HG03039 (cell line): ENCODE data around the gene PLXDC1.
"Not testable (repeated sequence)": the region's sequence is repeated elsewhere in the genome, so short reads cannot be mapped to it uniquely, and the experiment has no call there.

Experiments
- ATAC-seq: cut with Tn5 transposase; IDR thresholded peaks from one replicate; pipeline ENCODE4 v1.9.1; 2021; ENCODE audit warnings: mild to moderate bottlenecking, moderate library complexity; ENCODE audit not compliant: unreplicated experiment

PLXDC1 gene

DNA sequence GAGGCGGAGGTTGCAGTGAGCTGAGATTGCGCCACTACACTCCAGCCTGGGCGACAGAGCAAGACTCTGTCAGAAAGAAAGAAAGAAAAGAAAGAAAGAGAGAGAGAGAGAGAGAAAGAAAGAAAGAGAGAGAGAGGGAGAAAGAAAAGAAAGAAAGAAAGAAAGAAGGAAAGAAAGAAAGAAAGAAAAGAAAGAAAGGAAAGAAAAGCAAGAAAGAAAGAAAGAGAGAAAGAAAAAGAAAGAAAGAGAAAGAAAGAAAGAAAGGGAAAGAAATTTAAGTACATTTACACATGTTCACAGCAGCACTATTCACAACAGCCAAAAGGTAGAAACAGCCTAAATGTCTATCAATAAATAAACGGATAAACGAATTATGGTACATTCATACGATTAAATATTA lies 21.9 kb downstream of the PLXDC1 start:
- not testable (repeated sequence) for ATAC-seq

DNA sequence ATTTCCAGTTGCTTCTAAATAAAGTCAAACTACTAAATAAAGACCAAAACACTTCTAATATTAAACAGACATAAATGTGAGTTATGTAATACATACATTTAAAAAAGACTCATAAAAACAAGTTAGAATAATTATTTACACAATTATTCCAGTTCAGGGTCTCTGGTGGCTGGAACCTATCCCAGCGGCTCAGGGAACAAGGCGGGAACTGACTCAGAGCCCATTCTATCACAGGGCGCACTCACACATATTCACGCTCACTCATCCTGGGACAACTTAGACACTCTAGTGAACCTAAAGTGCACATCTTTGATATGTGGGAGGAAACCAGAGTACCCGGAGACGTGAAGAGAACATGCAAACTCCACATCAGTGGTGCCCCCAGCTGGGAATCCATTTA lies 25.0 kb downstream of the PLXDC1 start:
- ATAC-seq = no peak

DNA sequence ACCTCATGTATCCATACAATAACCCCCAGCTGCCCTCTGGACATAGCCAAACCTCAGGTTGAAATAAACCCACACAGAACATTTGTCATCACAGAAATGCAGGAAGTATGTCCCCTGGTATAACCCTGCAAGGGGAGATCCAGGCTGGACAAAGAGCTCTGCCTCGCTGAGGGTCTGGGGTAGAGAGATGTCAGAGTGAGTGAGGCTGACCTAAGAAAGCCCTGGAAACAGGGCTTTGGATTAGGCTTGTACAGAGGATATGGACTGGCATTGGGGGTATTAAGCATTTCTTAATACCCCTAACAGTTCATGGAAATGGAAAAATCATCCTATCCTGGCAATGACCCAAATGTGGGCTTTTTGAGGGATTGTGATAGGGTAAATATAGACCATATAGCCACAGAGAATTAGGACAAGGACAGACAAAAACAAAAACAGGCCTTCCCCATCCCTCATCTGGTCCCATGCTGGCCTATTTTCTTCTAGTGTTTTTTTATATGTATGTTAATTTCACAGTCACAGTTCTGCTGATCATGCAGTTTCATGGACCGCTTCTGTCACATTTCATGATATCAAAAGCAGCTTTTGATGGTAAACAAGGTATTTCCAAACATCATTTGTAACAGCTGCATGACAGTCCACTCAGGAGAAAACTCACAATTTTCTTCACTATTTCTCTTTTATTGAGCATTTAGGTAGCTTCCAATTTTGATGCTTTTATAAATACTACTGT lies 26.1 kb downstream of the PLXDC1 start:
- no peak for ATAC-seq

DNA sequence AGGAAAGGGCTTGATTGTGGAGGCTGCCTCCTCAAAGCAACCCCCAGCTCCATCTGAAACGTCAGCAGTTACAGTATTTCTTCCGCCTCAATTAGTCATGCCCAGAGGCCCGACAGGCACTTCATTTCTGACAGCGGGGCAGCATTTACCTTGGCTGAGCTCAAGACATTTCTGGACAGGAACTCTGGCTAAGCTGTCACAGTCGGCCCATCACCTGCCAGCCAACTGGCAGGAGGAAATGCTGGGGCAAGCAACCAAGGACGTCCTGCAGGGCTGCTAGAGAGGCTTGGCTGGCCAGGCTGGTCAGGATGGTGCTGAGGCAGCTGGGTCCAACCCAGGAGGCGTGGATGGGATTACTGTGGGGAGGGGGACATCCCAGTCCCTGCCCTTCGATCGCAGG lies 27.8 kb downstream of the PLXDC1 start:
- no peak for ATAC-seq

DNA sequence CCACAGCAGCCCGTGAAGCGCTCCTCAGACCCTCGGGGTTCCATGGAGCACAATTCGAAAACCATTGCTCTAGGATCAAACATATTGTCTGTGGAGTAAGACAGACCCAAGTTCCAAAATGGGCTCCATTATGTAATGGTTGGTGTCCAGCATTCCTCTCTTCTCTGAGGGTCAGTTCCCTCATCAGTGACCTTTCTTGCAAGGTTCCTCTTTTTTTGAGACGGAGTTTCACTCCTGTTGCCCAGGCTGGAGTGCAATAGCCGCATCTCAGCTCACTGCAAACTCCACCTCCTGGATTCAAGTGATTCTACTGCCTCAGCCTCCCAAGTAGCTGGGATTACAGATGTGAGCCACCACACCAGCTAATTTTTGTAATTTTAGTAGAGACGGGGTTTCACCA lies 28.4 kb downstream of the PLXDC1 start:
- ATAC-seq = no peak

DNA sequence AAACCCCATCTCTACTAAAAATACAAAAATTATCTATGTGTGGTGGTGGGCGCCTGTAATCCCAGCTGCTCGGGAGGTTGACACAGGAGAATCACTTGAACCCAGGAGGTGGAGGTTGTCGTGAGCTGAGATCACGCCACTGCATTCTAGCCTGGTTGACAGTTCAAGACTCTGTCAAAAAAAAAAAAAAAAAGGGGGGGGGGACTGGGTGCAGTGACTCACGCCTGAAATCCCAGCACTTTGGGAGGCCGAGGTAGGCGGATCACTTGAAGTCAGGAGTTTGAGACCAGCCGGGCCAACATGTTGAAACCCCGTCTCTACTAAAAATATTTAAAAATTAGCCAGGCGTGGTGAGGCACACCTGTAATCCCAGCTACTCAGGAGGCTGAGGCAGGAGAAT lies 29.5 kb downstream of the PLXDC1 start:
- not testable (repeated sequence) for ATAC-seq

DNA sequence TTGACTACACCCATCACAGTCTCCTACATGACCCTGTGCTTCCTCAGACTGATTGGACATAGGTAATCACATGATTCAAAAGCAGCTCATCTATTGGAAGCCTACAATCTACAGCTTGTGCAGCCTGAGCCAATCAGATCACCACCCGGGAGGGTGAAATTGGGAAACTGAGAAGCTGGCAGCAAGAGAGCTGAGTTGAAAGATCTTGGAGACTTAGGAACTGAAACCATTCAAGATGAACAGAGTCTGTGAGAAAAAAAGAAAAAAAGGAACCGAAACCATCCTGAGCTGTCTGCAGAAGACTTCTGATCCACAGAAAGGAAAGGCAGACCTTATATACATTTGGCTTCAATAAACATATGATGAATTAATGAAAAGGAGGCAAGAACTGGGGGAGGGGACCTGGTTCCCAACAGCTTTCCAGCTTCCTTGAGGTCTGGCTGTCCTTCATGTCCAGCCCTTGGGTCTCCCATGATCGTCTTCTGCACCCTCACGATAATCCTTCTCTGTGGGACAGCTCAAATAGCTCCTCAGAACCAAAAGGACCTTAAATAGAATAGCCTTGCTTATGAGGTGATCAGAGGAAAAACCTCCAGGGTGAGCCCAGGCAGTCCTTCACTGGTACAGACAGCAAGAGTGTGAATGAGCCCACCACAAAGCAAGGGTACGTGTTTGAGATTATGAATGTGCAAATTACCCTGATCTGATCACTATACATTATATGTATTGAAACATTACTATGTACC lies 32.6 kb downstream of the PLXDC1 start:
- no peak for ATAC-seq

DNA sequence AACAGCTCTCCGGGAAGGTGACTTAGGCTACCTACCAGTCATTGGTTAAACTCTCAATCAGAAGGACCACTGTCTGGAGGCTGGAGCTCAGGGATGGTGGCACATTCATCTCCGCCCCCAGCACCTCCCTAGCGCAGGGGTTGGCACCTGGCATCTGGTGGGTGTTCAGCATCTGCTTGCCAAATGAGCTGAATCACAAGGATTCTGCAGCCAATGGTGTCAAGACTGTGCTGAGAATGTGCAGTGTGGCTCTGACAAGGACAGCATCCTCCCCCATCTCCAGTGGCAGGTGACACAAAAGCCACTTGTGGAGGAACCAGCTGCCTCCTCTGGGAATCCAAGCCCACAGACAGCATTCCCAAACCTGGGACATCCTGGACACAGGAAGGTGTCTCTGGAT lies 35.2 kb downstream of the PLXDC1 start:
- no peak for ATAC-seq

DNA sequence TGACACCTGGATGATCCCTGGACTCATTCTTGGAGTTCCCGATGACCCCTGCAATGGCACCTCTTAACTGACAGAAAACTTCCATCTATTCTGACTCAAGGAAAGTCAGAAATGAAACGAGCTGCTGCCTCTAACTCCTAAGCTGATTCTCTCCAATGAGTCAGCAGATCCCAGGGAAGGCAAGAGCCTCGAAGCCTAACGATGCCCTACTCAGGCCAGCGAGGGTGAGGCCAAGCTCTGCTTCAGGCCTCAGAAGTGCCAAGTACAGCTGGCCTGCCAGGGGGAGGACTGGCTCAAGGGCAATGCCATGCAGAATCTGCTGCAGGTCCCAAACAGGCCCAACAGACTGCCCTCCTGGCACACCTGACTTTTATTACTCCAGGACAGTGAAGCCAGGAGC lies 36.3 kb downstream of the PLXDC1 start:
- ATAC-seq = no peak

DNA sequence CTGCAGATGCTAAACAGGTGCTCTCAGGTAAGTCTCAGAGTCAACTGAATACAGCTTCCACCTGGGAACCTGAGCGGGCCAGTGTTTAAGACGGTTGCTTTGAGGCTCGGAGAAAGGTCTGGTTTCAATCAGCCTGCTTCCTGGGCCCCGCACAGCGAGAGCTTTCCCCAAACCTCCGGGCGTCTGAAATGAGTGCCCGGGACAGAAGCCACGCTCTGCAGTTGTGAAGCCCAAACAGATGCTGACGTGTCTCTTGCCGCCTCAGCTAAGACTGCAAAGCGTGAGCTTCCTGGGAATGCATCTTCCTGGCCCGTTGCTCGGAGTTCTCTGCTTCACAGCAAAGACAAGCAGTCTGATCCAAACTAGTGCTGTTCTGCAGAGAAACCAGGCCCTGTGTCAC lies 36.7 kb downstream of the PLXDC1 start:
- ATAC-seq = no peak

DNA sequence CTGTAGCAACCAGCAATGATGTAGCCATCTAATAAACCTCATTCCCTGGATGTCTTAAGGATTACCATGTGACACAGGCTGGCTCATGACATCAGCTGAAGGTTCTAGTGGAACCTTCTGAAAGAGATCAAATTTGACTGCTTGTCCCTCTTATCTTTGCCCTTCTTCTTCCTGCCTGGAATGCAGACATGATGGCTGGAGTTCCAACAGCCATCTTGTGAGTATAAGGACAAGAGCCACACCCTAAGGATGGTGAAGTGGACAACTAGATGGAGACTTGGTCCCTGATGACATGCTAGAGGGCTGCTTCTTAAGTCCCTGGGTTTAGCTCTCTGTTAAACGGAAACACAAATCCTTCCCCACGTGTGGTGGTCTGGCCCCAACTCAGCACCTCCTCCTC lies 37.6 kb downstream of the PLXDC1 start:
- ATAC-seq = no peak

DNA sequence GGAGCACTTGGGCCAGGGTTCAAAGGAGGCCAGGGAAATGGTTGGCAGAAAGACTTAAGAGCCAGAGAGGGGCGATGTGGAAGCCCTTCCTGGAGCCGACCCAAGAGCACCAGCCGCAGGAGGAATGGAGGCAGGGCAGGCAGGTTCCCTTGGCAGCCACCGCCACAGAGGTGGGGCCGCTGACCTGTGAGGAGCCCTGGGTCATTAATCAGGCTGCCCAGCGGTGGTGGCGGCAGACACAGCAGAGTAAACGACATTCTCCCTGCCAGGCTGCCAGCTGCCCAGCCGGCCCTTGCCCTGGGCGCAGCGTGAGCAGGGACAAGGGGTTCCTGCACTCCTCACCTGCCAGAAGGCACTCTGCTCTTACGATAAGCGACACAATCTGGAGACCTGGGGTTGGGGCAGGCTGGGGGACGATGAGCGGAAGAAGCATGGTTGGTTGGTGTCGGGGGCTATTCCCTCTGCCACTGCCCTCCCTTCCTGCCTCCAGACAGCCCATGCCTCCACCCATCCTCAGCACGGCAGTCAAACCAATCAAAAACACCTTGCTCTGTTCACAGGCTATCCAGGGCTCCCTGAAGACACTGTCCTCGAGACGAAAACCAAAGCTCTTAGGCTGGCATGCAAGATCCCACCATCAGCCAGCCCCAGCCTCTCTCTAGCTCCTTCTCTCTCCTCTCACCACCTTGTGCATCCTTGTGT lies 40.9 kb downstream of the PLXDC1 start:
- no peak for ATAC-seq

DNA sequence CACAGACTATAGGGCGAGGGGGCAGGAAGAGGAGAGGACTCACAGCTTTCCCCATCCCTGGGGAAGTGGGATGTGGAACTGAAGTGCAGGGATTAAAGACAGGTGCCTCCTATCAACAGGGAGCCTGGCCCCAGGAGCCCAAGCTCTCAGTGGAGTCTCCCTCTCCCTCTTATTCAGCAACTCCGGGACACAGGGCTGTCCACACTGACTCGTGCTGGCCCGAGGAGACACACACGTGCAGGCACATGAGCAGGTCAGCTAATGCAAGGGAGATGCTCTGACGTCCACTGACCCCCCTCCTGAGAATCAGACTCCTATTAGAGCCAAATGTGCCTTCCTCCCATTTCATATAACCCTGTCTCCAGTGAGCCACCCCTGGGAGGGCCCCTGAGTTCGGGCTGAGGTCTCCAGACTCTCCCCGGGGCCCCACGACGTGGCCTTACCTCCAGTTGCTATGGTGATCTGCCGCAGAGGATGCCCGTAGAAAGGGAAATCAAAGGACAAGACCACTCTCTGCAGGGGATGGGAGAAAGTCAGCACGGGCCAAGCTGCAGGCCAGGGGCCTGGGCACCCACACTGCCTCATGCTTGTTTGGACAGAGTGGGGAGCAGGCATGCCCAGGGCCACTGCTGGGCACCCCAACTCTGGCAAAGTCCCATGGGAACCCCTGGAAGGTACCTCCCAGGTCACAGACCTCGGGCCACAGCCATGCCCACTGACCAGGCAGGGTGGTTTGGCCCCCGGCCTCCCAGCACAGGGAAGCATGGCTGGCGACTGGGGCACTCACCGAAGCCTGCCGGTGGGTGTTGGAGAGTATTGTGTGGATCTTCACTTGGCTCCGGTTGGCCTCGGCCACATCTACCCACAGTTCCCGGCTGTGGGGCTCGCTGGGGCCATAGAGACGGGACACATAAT lies 42.7 kb downstream of the PLXDC1 start:
- no peak for ATAC-seq

DNA sequence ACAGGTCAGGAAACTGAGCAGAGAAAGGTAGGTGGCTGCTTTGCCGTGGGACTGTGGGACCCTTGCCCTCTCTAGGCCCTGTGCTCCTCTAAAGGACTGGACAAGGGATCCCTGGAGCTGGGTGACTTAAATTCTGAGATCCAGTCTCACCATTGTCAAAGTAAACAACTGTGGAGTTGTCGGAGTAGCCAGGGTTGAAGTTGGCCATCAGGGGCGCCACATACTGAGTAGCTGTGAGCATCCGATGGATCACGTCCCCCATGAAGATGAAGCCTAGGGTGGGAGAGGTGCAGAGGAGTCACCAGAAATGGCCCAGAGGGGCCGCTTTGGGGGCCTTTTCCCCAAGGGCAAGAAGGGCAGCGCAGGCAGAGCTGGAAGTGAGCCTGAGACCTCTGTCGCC lies 43.5 kb downstream of the PLXDC1 start:
- no peak for ATAC-seq

DNA sequence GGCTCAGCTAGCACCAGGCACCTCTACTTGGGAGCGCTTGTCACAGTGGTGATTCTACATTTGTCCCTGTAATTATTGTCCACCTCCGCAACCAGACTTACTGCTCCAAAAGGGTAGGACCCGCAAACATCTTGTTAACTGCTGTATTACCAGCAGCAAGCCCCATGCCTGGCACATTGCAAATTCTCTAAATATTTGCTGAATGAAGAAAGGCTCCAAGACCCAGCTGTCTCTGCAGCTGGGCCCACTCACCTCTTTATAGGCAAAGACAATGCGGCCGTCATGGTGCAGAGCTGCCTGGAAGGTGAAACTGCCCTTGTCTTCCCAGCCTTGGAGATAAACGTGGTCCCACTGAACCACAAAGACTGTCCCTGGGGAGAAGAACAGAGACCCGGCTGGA lies 44.3 kb downstream of the PLXDC1 start:
- ATAC-seq = no peak

DNA sequence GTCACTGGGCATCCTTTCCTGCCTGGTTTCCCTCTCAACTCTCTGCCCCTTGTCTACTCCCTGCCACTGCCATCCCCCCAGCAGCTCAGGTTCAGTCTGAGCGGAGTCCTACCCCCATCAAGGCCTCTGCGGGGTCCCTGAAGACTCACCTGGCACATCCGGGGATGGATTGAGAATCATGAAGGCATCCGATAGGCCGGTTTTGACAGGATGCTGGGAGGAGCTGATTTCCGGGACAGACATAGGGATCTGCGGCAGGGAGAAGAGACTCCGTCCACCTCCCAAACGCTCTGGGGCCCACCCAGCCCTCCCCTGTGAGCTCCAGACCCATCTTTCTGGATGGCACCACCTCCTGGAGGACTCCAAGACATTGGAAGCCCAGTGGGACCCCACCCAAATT lies 45.7 kb downstream of the PLXDC1 start:
- no peak for ATAC-seq

DNA sequence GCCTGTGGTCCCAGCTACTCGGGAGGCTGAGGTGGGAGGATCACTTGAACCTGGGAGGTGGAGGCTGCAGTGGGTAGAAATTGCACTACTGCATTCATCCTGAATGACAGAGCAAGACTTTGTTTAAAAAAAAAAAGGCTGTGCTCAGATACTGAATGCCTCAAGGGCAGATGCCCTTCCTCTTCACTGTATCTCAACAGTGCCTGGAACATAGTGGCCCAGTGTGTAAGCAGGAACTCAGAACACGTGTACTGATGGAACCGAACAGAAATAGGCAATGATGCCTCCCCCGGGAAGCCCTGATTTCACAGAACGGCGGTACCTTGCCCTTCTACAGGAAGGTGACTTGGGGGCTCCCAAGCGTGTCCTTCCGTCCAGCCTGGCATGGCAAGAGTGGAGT lies 46.8 kb downstream of the PLXDC1 start:
- no peak for ATAC-seq

DNA sequence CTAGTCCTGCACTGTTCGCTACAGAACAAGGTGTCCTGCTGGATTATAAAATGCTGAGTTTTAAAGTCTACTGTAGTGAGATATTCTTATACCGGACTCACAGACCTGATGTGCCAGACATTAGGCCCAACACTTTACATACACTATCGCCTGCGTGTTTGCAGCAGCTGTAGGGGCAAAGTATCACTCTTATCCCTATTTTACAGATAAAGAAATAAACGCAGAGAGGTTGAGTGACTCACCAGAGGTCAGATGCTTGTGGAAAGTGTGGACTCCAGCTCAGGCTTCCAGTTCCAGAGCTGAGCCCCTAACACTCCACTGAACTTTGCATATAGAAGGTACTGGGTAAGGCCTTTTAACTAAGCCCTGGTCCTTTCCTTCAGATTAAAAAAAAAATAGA lies 47.4 kb downstream of the PLXDC1 start:
- no peak for ATAC-seq

DNA sequence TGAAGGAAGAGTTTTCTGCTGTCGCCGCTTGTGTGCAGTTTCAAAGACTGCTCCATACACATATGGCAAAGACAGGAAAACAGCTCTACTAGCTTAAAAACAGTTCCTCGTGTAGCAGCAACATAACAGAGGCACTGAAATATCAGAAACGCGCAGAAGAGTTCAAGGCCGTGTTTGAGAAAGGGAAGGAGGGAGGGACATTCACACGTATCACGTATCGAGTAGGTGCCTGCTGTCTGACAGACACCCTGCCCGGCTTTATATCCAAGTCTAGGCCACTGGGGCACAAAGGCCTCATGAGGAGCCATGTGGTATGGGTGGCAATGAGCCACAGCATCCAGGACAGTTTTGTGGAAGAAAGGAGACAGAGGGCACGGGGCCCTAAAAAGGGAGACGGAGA lies 50.3 kb downstream of the PLXDC1 start:
- ATAC-seq = no peak

DNA sequence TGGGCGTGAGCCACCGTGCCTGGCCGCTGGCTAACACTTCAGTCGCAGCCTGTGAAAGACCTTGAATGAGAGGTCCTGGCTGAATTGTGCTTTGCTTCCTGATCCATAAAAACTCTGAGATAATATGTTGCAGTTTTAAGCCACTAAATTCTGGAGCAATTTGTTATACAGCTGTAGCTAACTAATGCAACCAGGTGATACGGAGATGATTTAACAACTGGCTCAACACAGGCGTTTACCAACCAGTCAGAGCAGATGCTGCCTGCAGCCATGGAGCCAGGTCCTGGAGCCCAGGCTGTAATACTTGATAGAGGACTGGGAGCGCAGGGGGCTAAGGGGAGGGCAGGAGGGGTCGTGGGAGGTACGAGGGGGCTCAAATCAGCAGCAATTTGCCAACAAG lies 50.9 kb downstream of the PLXDC1 start:
- no peak for ATAC-seq

DNA sequence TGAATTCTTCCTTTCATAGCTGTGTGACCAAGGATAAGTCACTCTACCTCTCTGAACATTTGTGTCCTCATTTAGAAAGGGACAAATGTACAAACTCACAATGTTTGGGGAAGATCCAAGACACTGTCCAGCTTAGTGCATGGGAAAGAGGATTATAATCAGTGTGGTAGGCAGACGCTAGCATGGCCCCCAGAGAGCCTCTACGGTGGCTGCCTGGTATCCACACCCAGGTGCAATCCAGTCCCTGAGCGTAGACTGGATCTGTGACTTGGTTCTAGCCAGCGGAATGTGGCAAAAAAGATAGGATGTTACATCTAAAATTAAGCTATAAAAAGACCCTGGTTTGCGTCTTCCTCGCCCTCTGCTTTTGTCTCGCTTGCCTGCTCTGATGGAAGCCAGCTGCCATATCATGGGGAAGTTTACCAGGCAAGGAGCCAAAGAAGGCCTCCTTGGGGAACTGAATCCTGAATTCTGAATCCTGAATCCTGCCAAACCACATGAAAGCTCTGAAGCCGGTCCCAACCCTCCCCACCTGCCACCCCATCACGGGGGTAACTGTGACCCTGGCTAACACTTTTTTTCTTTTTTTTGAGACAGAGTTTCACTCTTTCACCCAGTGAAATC lies 51.7 kb downstream of the PLXDC1 start:
- ATAC-seq = no peak
